GM12892 (cell line): ENCODE results near the gene HDC.

ENCODE experiments used
- DNase-seq: peaks from one replicate; pipeline ENCODE4 v3.0.0; 2011; ENCODE audit not compliant: insufficient read length
- FAIRE-seq: peaks from 2 replicates; lab custom pipeline; 2011; peaks lifted over from hg19 to GRCh38; lab: Jason Lieb, UNC
- POLR2A ChIP-seq: IDR thresholded peaks from 2 replicates; pipeline ENCODE4 v1.6.1; 2011; ENCODE audit warnings: low read depth, low read length, control low read depth
- POLR2AphosphoS5 ChIP-seq: IDR thresholded peaks from 2 replicates; pipeline ENCODE4 v1.6.1; 2011; ENCODE audit warnings: low read depth, low read length, control low read depth
- TAF1 ChIP-seq: IDR thresholded peaks from 2 replicates; pipeline ENCODE4 v1.6.1; 2011; ENCODE audit warnings: low read depth, mild to moderate bottlenecking, control low read depth, low read length, borderline replicate concordance

Gene HDC

DNA sequence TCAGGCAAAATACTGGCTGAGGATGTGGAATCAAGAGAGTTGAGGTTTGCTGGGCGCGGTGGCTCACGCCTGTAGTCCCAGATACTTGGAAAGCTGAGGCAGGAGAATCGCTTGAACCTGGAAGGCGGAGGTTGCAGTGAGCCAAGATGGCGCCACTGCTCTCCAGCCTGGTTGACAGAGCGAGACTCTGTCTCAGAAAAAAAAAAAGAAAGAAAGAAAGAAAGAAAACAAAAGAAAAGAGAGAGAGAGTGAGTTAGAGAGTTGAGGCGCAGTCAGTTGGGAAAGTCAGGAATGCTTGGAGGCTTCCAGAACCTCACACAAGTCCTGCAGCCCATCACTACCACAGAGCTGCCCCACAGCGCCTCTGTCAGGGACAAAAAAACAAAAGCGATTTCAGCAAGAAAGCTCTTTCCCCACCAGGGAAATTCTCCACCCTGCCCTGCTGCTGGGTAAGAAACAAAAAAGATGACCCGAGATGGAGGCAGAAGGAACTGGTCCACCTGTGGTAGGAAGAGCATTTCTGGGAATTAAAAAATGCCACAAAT is 13.8 kb downstream of the HDC start:
- DNase-seq (no peak), FAIRE-seq (no peak)
- TF ChIP-seq TAF1: no peak
- no peak for TF ChIP-seq POLR2AphosphoS5
- no peak for TF ChIP-seq POLR2A

- no peak for TF ChIP-seq TAF1
- no peak for TF ChIP-seq POLR2A
- TF ChIP-seq POLR2AphosphoS5: no peak
- DNase-seq (no peak), FAIRE-seq (no peak)
Observed at GRCh38 chr15:50250760-50251394, 14.6 kb downstream of the HDC start.

GRCh38 chr15:50249704-50250103 is 15.8 kb downstream of the HDC start:
- TF ChIP-seq POLR2A (no peak), POLR2AphosphoS5 (no peak), TAF1 (no peak)
- DNase-seq (no peak), FAIRE-seq (no peak)

DNA sequence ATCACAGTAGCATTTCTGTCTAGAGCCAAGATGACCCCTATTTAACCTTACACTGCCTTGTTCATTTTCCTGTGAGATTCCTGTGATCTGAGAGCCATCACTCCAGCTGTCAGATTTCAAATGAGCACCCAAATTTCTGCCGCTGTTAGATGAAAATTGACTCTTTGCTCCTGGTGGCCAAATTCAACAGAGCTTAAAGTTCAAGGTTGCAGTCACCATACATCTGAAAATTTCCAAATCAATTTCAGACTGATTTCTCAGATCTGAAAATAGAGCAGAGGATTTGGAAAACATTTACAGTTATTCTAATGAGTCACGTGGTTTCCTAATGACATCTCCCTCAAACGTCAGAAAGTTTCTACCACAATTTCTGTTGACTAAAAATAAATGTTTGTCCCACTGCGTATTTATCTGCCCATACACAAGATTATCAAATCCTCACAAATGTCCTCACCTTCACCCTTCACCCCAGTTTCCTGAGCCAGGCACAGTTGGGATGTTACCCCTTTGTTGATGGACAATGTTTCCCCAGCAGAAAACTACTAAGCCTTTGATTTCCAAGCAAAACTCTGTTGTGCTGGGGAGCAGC is 16.4 kb downstream of the HDC start:
- TF ChIP-seq TAF1: no peak
- no peak for DNase-seq
- no peak for FAIRE-seq

- peak; percentile 28 for DNase-seq
- FAIRE-seq: no peak
- no peak for TF ChIP-seq TAF1
- no peak for TF ChIP-seq POLR2A
- TF ChIP-seq POLR2AphosphoS5: no peak
Observed at GRCh38 chr15:50247819-50248655, 17.5 kb downstream of the HDC start.

DNA sequence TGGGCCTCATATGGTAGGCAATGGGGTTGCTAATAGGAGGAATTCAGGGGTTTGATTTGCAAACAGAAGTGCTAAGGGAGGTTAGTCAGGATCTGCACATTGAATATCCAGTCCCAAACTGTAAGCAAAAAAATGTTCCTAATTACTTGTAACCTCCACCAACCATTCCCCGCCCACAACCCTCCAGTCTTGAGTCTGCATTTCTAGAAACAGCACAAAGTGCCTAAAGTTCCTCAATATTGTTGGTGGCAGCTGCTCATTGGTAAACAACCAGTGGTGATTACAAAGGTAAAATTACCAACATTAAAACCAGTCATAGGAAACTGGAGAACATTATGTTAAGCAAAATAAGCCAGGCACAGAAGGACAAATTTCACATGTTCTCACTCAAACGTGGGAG is 18.9 kb downstream of the HDC start:
- FAIRE-seq: no peak
- DNase-seq: no peak
- TF ChIP-seq TAF1 (no peak), POLR2A (no peak), POLR2AphosphoS5 (no peak)

GRCh38 chr15:50244959-50245624 is 20.4 kb downstream of the HDC start:
- DNase-seq (no peak), FAIRE-seq (no peak)
- TF ChIP-seq POLR2AphosphoS5: no peak
- TF ChIP-seq POLR2A: no peak
- no peak for TF ChIP-seq TAF1

DNA sequence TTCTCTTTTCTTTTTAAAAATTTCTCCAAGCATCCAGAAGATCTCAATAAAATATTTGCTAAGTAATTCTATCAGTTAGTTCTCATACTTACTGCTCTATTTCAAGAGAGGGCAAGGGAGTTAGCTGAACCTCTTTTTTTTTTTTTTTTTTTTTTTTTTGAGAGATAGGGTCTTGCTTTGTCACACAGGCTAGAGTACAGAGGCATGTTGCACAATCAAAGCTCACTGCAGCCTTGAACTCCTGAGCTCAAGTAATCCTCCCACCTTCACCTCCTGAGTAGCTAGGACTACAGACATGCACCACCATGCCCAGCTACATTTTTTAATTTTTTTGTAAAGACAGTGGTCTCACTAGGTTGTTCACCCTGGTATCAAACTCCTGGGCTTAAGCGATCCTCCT is 21.4 kb downstream of the HDC start:
- FAIRE-seq: no peak

GRCh38 chr15:50241684-50242450 is 23.7 kb downstream of the HDC start:
- FAIRE-seq: no peak
- no peak for DNase-seq

More for the DNA sequence above, 21.4 kb downstream of the HDC start:
- no peak for DNase-seq
- TF ChIP-seq POLR2A: no peak
- TF ChIP-seq POLR2AphosphoS5: no peak
- TF ChIP-seq TAF1: no peak

GRCh38 chr15:50238255-50238654 is 27.3 kb downstream of the HDC start:
- no peak for FAIRE-seq
- TF ChIP-seq POLR2A: no peak
- no peak for TF ChIP-seq POLR2AphosphoS5
- no peak for TF ChIP-seq TAF1
- DNase-seq: no peak

More at GRCh38 chr15:50241684-50242450, 23.7 kb downstream of the HDC start:
- TF ChIP-seq TAF1 (no peak), POLR2A (no peak), POLR2AphosphoS5 (no peak)

DNA sequence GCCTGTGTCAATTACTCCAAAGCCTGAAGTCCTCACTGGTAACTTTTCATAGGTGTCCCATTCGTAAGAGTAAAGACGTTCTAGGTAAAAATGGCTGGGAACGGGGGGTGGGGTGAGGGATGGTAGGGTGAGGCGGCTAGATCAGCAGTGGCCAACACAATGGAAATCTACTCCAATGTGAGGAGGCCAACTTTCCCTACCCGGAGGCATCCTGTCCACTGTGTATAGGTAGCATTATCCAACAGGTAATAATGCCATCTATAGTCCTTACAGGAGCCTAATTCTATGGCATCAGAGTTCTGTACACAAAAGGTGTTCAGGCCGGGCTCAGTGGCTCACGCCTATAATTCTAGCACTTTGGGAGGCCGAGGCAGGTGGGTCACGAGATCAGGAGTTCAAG is 29.1 kb downstream of the HDC start:
- DNase-seq: no peak
- no peak for FAIRE-seq
- TF ChIP-seq POLR2A: no peak
- TF ChIP-seq TAF1: no peak
- no peak for TF ChIP-seq POLR2AphosphoS5
